Ecto neural progenitor cell (in vitro differentiated cells): ENCODE results near the gene WDR83.
A peak's percentile ranks its signal among the peaks of the same experiment; 100 is the strongest.
"Not testable (repeated sequence)": the region's sequence is repeated elsewhere in the genome, so short reads cannot be mapped to it uniquely, and the experiment has no call there.

ENCODE experiments used
- DNase-seq: peaks from one replicate; pipeline ENCODE4 v3.0.0-alpha.2; 2018; ENCODE audit warnings: low spot score

WDR83 gene

GRCh38 chr19:12655546-12655945 lies 11.1 kb upstream of the WDR83 start:
- no peak for DNase-seq

GRCh38 chr19:12656899-12657571 lies 9.6 kb upstream of the WDR83 start:
- DNase-seq = no peak

GRCh38 chr19:12657966-12658365 lies 8.6 kb upstream of the WDR83 start:
- DNase-seq = no peak

GRCh38 chr19:12660980-12661379 lies 5.6 kb upstream of the WDR83 start:
- DNase-seq = no peak

GRCh38 chr19:12664406-12665280 lies 2.0 kb upstream of the WDR83 start:
- peak; percentile 68 for DNase-seq

GRCh38 chr19:12665281-12665573 lies 1.4 kb upstream of the WDR83 start:
- DNase-seq = no peak

- DNase-seq = peak; percentile 37
Observed at GRCh38 chr19:12665671-12666264, 839 bp upstream of the WDR83 start.

GRCh38 chr19:12667731-12668302 lies 1.2 kb downstream of the WDR83 start:
- no peak for DNase-seq

GRCh38 chr19:12668346-12668745 lies 1.7 kb downstream of the WDR83 start:
- peak; percentile 42 for DNase-seq

GRCh38 chr19:12668932-12669269 lies 2.3 kb downstream of the WDR83 start:
- no peak for DNase-seq

- DNase-seq = peak; percentile 82
Observed at GRCh38 chr19:12669270-12670158, 2.9 kb downstream of the WDR83 start.

GRCh38 chr19:12670159-12670928 lies 3.7 kb downstream of the WDR83 start:
- DNase-seq = no peak

- DNase-seq = peak; percentile 44
Observed at GRCh38 chr19:12672744-12673143, 6.1 kb downstream of the WDR83 start.

- no peak for DNase-seq
Observed at GRCh38 chr19:12675399-12675798, 8.8 kb downstream of the WDR83 start.

- DNase-seq = no peak
Observed at GRCh38 chr19:12675940-12676339, 9.3 kb downstream of the WDR83 start.

GRCh38 chr19:12676384-12676792 lies 9.8 kb downstream of the WDR83 start:
- peak; percentile 91 for DNase-seq

- DNase-seq = no peak
Observed at GRCh38 chr19:12676928-12677327, 10.3 kb downstream of the WDR83 start.

- not testable (repeated sequence) for DNase-seq
Observed at GRCh38 chr19:12678039-12678438, 11.4 kb downstream of the WDR83 start.

GRCh38 chr19:12680034-12680433 lies 13.4 kb downstream of the WDR83 start:
- DNase-seq = no peak

- DNase-seq = peak; percentile 92
Observed at GRCh38 chr19:12681074-12681987, 14.7 kb downstream of the WDR83 start, which contains the start of gene DHPS. Gene DHPS, minus strand, starts transcription at chr19:12681880. Its CDS starts 114 bp downstream, at chr19:12681766.
